GM12892 (cell line): ENCODE measurements around the gene P2RY14.

Experiments used
- POLR2A ChIP-seq: IDR thresholded peaks from 2 replicates; pipeline ENCODE4 v1.6.1; 2011; ENCODE audit warnings: low read depth, low read length, control low read depth
- POLR2AphosphoS5 ChIP-seq: IDR thresholded peaks from 2 replicates; pipeline ENCODE4 v1.6.1; 2011; ENCODE audit warnings: low read depth, low read length, control low read depth
- TAF1 ChIP-seq: IDR thresholded peaks from 2 replicates; pipeline ENCODE4 v1.6.1; 2011; ENCODE audit warnings: low read depth, mild to moderate bottlenecking, control low read depth, low read length, borderline replicate concordance

- TF ChIP-seq POLR2A (no peak), POLR2AphosphoS5 (no peak), TAF1 (no peak)
Measured at GRCh38 chr3:151178208-151178845, 100.0 kb downstream of the P2RY14 start.
